ENCODE data around the gene STK24. TPM values are rescaled to one million over a fixed set of nuclear protein-coding genes. Genes with fewer than 3 reads are reported as not detected.
"Not testable (repeated sequence)": the region's sequence is repeated elsewhere in the genome, so short reads cannot be mapped to it uniquely, and the experiment has no call there.

Gene STK24
- total RNA-seq, 1 donor from 2014 or later, result 94.6 TPM

- no peaks in the 10 kb centered on the region for H3K9me3 ChIP-seq
- H3K27me3 ChIP-seq, result no peaks in the 10 kb centered on the region
- H3K4me1 ChIP-seq, result peaks cover 54% of the 10 kb centered on the region
- ATAC-seq (no peak), DNase-seq (no peak)
- intact Hi-C loops (cut with DNase I), result no loop called here
- peak overlapping the region; percentile 93 for H3K27ac ChIP-seq
- H3K36me3 ChIP-seq, result no peaks in the 10 kb centered on the region
- no peak for TF ChIP-seq CTCF (IDR thresholded peaks at IDR 0.05)
- H3K4me3 ChIP-seq, result peak overlapping the region; percentile 94
Observed at GRCh38 chr13:98575009-98575903, 1.7 kb downstream of the STK24 start.

- DNase-seq (no peak), ATAC-seq (peak; percentile 30)
- intact Hi-C loops (cut with DNase I), result no loop called here
- H3K36me3 ChIP-seq, result no peaks in the 10 kb centered on the region
- no peak overlapping the region for H3K4me3 ChIP-seq
- no peaks in the 10 kb centered on the region for H3K27me3 ChIP-seq
- H3K4me1 ChIP-seq, result peaks cover 68% of the 10 kb centered on the region
- H3K9me3 ChIP-seq, result no peaks in the 10 kb centered on the region
- peak overlapping the region; percentile 78 for H3K27ac ChIP-seq
- no peak for TF ChIP-seq CTCF (IDR thresholded peaks at IDR 0.05)
Observed at GRCh38 chr13:98571955-98572662, 4.8 kb downstream of the STK24 start.

GRCh38 chr13:98570929-98571372 lies 6.0 kb downstream of the STK24 start:
- Histone ChIP-seq H3K36me3 (no peaks in the 10 kb centered on the region), H3K27me3 (no peaks in the 10 kb centered on the region), H3K27ac (peak overlapping the region; percentile 78), H3K9me3 (no peaks in the 10 kb centered on the region), H3K4me1 (peaks cover 79% of the 10 kb centered on the region), H3K4me3 (peak overlapping the region; percentile 21)
- DNase-seq (no peak), ATAC-seq (peak; percentile 69)
- TF ChIP-seq CTCF (IDR thresholded peaks at IDR 0.05), result no peak
- intact Hi-C loops (cut with DNase I), result no loop called here

GRCh38 chr13:98569494-98570367 lies 7.2 kb downstream of the STK24 start:
- H3K36me3 ChIP-seq, result not testable (repeated sequence)

GRCh38 chr13:98568918-98569317 lies 8.0 kb downstream of the STK24 start:
- TF ChIP-seq CTCF (IDR thresholded peaks at IDR 0.05), result no peak
- no peak overlapping the region for H3K4me3 ChIP-seq
- H3K4me1 ChIP-seq, result peaks cover 85% of the 10 kb centered on the region
- H3K36me3 ChIP-seq, result no peaks in the 10 kb centered on the region
- ATAC-seq (no peak), DNase-seq (no peak)
- H3K27me3 ChIP-seq, result no peaks in the 10 kb centered on the region
- no peaks in the 10 kb centered on the region for H3K9me3 ChIP-seq
- intact Hi-C loops (cut with DNase I), result loop anchor here (10.0 kb wide), 1 partner anchor 74 kb away; no protein-coding TSS in a partner anchor
- H3K27ac ChIP-seq, result no peak overlapping the region

More at GRCh38 chr13:98569494-98570367, 7.2 kb downstream of the STK24 start:
- Histone ChIP-seq H3K4me1 (peaks cover 87% of the 10 kb centered on the region), H3K27ac (peak overlapping the region; percentile 78)
- peak; percentile 51 for ATAC-seq
- not testable (repeated sequence) for H3K27me3 ChIP-seq, H3K4me3 ChIP-seq, DNase-seq, H3K9me3 ChIP-seq
- intact Hi-C loops (cut with DNase I), result loop anchor here (10.0 kb wide), 1 partner anchor 75 kb away; no protein-coding TSS in a partner anchor

All from upper lobe of right lung (tissue), 1 donor.